Measurements from ENCODE around the gene WDR86.

Gene WDR86

GRCh38 chr7:151400626-151401315 is 9.1 kb downstream of the WDR86 start:
- no peak overlapping the region for H2AFZ ChIP-seq (ENCODE audit: low read length)
- H3K27ac ChIP-seq (ENCODE audit: low read length) = no peak overlapping the region
- no peak overlapping the region for H3K4me2 ChIP-seq (ENCODE audit: low read depth, low read length)
- DNase-seq = peak; percentile 40
- H3K9me2 ChIP-seq (replicated peaks; ENCODE audit: insufficient read depth, low read length) = no peaks in the 10 kb centered on the region
- TF ChIP-seq EZH2phosphoT487 (IDR thresholded peaks at IDR 0.05; ENCODE audit: low read length) = no peak
- TF ChIP-seq CTCF (IDR thresholded peaks at IDR 0.05; ENCODE audit: low read length) = no peak
- TF ChIP-seq EZH2 (optimal IDR thresholded peaks at IDR 0.05; ENCODE audit: low read depth, low read length) = no peak
- no peaks in the 10 kb centered on the region for H3K36me3 ChIP-seq (replicated peaks; ENCODE audit: insufficient read depth, low read length)
- 0 out of 2 replicates have a peak, but pooled peaks cover 2% of the 10 kb centered on the region for H3K4me1 ChIP-seq (ENCODE audit: low read length)
- H3K27me3 ChIP-seq (replicated peaks; ENCODE audit: insufficient read depth, low read length) = peaks cover 44% of the 10 kb centered on the region
- H3F3A ChIP-seq (ENCODE audit: insufficient read depth, low read length) = no peaks in the 10 kb centered on the region
- no peaks in the 10 kb centered on the region for H3K9me3 ChIP-seq (replicated peaks; ENCODE audit: insufficient read depth, low read length)
- no peaks in the 10 kb centered on the region for H3K79me2 ChIP-seq (ENCODE audit: low read length)
- no peak overlapping the region for H3K9ac ChIP-seq (ENCODE audit: low read length)
- H3K4me3 ChIP-seq (ENCODE audit: low read length) = no peak overlapping the region
- H4K20me1 ChIP-seq (ENCODE audit: insufficient read depth, low read length) = no peaks in the 10 kb centered on the region

- Histone ChIP-seq H3K79me2 (ENCODE audit: low read length) (no peaks in the 10 kb centered on the region), H4K20me1 (ENCODE audit: insufficient read depth, low read length) (no peaks in the 10 kb centered on the region), H3K4me1 (ENCODE audit: low read length) (0 out of 2 replicates have a peak, but pooled peaks cover 2% of the 10 kb centered on the region), H3K27ac (ENCODE audit: low read length) (no peak overlapping the region), H3K27me3 (replicated peaks; ENCODE audit: insufficient read depth, low read length) (peaks cover 44% of the 10 kb centered on the region), H3K9me2 (replicated peaks; ENCODE audit: insufficient read depth, low read length) (no peaks in the 10 kb centered on the region), H3K4me3 (ENCODE audit: low read length) (no peak overlapping the region), H3K9me3 (replicated peaks; ENCODE audit: insufficient read depth, low read length) (no peaks in the 10 kb centered on the region), H2AFZ (ENCODE audit: low read length) (no peak overlapping the region), H3K9ac (ENCODE audit: low read length) (no peak overlapping the region), H3K4me2 (ENCODE audit: low read depth, low read length) (no peak overlapping the region), H3K36me3 (replicated peaks; ENCODE audit: insufficient read depth, low read length) (no peaks in the 10 kb centered on the region), H3F3A (ENCODE audit: insufficient read depth, low read length) (no peaks in the 10 kb centered on the region)
- TF ChIP-seq EZH2phosphoT487 (IDR thresholded peaks at IDR 0.05; ENCODE audit: low read length) (no peak), CTCF (IDR thresholded peaks at IDR 0.05; ENCODE audit: low read length) (no peak), EZH2 (optimal IDR thresholded peaks at IDR 0.05; ENCODE audit: low read depth, low read length) (no peak)
- no peak for DNase-seq
Observed at GRCh38 chr7:151399906-151400305, 9.9 kb downstream of the WDR86 start.

- no peak overlapping the region for H2AFZ ChIP-seq (ENCODE audit: low read length)
- no peaks in the 10 kb centered on the region for H3K79me2 ChIP-seq (ENCODE audit: low read length)
- no peak overlapping the region for H3K4me2 ChIP-seq (ENCODE audit: low read depth, low read length)
- no peak overlapping the region for H3K27ac ChIP-seq (ENCODE audit: low read length)
- no peak for DNase-seq
- no peaks in the 10 kb centered on the region for H3K36me3 ChIP-seq (replicated peaks; ENCODE audit: insufficient read depth, low read length)
- H3K4me3 ChIP-seq (ENCODE audit: low read length) = no peak overlapping the region
- H3F3A ChIP-seq (ENCODE audit: insufficient read depth, low read length) = no peaks in the 10 kb centered on the region
- H4K20me1 ChIP-seq (ENCODE audit: insufficient read depth, low read length) = no peaks in the 10 kb centered on the region
- H3K27me3 ChIP-seq (replicated peaks; ENCODE audit: insufficient read depth, low read length) = peaks cover 44% of the 10 kb centered on the region
- no peaks in the 10 kb centered on the region for H3K9me3 ChIP-seq (replicated peaks; ENCODE audit: insufficient read depth, low read length)
- H3K9ac ChIP-seq (ENCODE audit: low read length) = no peak overlapping the region
- 0 out of 2 replicates have a peak, but pooled peaks cover 2% of the 10 kb centered on the region for H3K4me1 ChIP-seq (ENCODE audit: low read length)
- H3K9me2 ChIP-seq (replicated peaks; ENCODE audit: insufficient read depth, low read length) = no peaks in the 10 kb centered on the region
- TF ChIP-seq CTCF (IDR thresholded peaks at IDR 0.05; ENCODE audit: low read length) = no peak
- no peak for TF ChIP-seq EZH2phosphoT487 (IDR thresholded peaks at IDR 0.05; ENCODE audit: low read length)
- no peak for TF ChIP-seq EZH2 (optimal IDR thresholded peaks at IDR 0.05; ENCODE audit: low read depth, low read length)
Observed at GRCh38 chr7:151399305-151399601, 10.6 kb downstream of the WDR86 start.

All from MM.1S (cell line).